K562 (cell line): ENCODE results near the gene FNBP1. TPM values are rescaled to one million over a fixed set of nuclear protein-coding genes. Genes with fewer than 3 reads are reported as not detected.

Source experiments
- CHD1 ChIP-seq: fragments of 200-600 bp; sonication (generic); IDR thresholded peaks from one replicate; pipeline ENCODE4 v1.6.1; 2012; ENCODE audit warnings: mild to moderate bottlenecking, moderate library complexity, low read length, inconsistent platforms
- HMG20A ChIP-seq: fragments of 450-650 bp; formaldehyde crosslinking; conservative IDR thresholded peaks from 2 replicates; pipeline ENCODE4 v1.4.0; 2020; ENCODE audit warnings: mild to moderate bottlenecking, mixed read lengths
- ID3 ChIP-seq, 2 experiments: fragments of 250-450 bp in 1 of 2; fragments of 450-650 bp in 1 of 2; sonication (Bioruptor Pico) in 1 of 2; IDR thresholded peaks; 2 replicates each; pipeline versions ENCODE4 v1.6.1 to v1.8.0; 2016 to 2021; ENCODE audit warnings: mild to moderate bottlenecking in 2 of 2, moderate library complexity in 2 of 2, missing compliant biosample characterization in 1 of 2, missing genetic modification characterization in 1 of 2
- JUN ChIP-seq, 2 experiments: sonication (generic) in 1 of 2; formaldehyde crosslinking in 1 of 2; IDR thresholded peaks; 2 replicates each; pipeline versions ENCODE4 v1.6.1 to v1.8.0; 2012 to 2022; ENCODE audit warnings: borderline replicate concordance in 2 of 2, mild to moderate bottlenecking in 2 of 2, improper control_type of control experiment in 1 of 2, low read depth in 1 of 2, low read length in 1 of 2, missing genetic modification reagents in 1 of 2
- JUND ChIP-seq, 2 experiments: IDR thresholded peaks; 2 replicates in 1 of 2; 3 replicates in 1 of 2; pipeline ENCODE4 v1.6.1; 2011; ENCODE audit warnings: borderline replicate concordance in 2 of 2, low read depth in 2 of 2, low read length in 2 of 2, improper control_type of control experiment in 1 of 2, missing biosample characterization in 1 of 2, missing genetic modification characterization in 1 of 2, missing genetic modification reagents in 1 of 2
- PML ChIP-seq: IDR thresholded peaks from 2 replicates; pipeline ENCODE4 v1.6.1; 2012; ENCODE audit warnings: low read length, inconsistent platforms
- SAFB ChIP-seq: fragments of 200-400 bp; formaldehyde crosslinking; IDR thresholded peaks from 2 replicates; pipeline ENCODE4 v1.6.1; 2017; ENCODE audit warnings: low read depth, low read length, borderline replicate concordance
- TEAD1 ChIP-seq, 2 experiments: fragments of 450-650 bp in 1 of 2; sonication (generic) in 1 of 2; formaldehyde crosslinking; IDR thresholded peaks; 2 replicates each; pipeline versions ENCODE4 v1.4.0 to v1.8.0; 2020 to 2022; ENCODE audit warnings: mild to moderate bottlenecking in 2 of 2, missing genetic modification reagents in 1 of 2
- ZBTB43 ChIP-seq: sonication (generic); formaldehyde crosslinking; IDR thresholded peaks from 2 replicates; pipeline ENCODE4 v1.8.0; 2023; ENCODE audit warnings: mild to moderate bottlenecking, missing genetic modification reagents
- polyA plus RNA-seq, 8 experiments: library from polyadenylated mRNA; depleted of rRNA in 4 of 8; stranded (reverse) in 5 of 8; unstranded in 3 of 8; fragments of >200 nt; fragmentation: Nextera tagmentation in 2 of 8; fragmentation: Illumina TruSeq in 1 of 8; extraction: Ambion mirVana in 2 of 8; extraction: Trizol in 1 of 8; gene quantifications; 2 replicates each; pipeline versions ENCODE4 v1.2.1 to v1.2.3, GENCODE V29; 2011 to 2014; ENCODE audit warnings: inconsistent platforms in 1 of 8, missing spikeins in 1 of 8
- total RNA-seq, 7 experiments: library from RNA; depleted of rRNA in 6 of 7; stranded (reverse); fragments of >200 nt in 6 of 7; fragmentation: Illumina TruSeq in 2 of 7; extraction: Trizol in 2 of 7; gene quantifications; 2 replicates each; pipeline versions ENCODE4 v1.2.1 to v1.2.3, GENCODE V29; 2011 to 2021; ENCODE audit warnings: low replicate concordance in 1 of 7

Gene FNBP1
- total and polyA plus RNA-seq, 9 of the 15 experiments (the other 6 are each of a cell fraction or from before 2014, with no cell fraction given), result 1.8 to 14.9 (median 7.6) TPM

GRCh38 chr9:129910628-129911567, 132.1 kb downstream of the FNBP1 start (continued):
- TF ChIP-seq CHD1, result no peak
- TF ChIP-seq ID3 (CRISPR knock-in tag; IDR thresholded peaks at IDR 0.05), result no peak
- 0 out of 2 replicates have a peak, but pooled peaks have one; percentile 71 for TF ChIP-seq ID3 (tag; IDR thresholded peaks at IDR 0.05)
- TF ChIP-seq HMG20A (CRISPR knock-in tag), result no peak
- peak; percentile 89 to 91 for TF ChIP-seq TEAD1 (CRISPR knock-in tag; IDR thresholded peaks at IDR 0.05)
- TF ChIP-seq PML, result peak; percentile 91
- peak; percentile 57; the same call in 1 of the 2 replicates for TF ChIP-seq ZBTB43 (CRISPR knock-in tag)
- peak; percentile 82; the same call in 1 of the 2 replicates for TF ChIP-seq JUN (IDR thresholded peaks at IDR 0.05; ENCODE audit: borderline replicate concordance, low read depth, low read length)
- TF ChIP-seq JUN (CRISPR knock-in tag; IDR thresholded peaks at IDR 0.05; ENCODE audit: borderline replicate concordance), result no peak
- TF ChIP-seq SAFB, result no peak
- peak; percentile 89 for TF ChIP-seq JUND (IDR thresholded peaks at IDR 0.05; ENCODE audit: borderline replicate concordance, low read depth, low read length)
- TF ChIP-seq JUND (tag; IDR thresholded peaks at IDR 0.05; ENCODE audit: borderline replicate concordance, low read depth, low read length), result peak; percentile 91; the same call in 2 of the 3 replicates
